GM12878 (cell line): ENCODE results near the gene POLR2L. TPM values are rescaled to one million over a fixed set of nuclear protein-coding genes. Genes with fewer than 3 reads are reported as not detected.

Source experiments
- ATAC-seq: fragments of 200-7000 bp; cut with Tn5 transposase; 3 replicates; pipeline ENCODE4 v1.9.1; 2020; ENCODE audit warnings: mild to moderate bottlenecking, moderate library complexity
- BruUV-seq: library from RNA; stranded (reverse); fragments of 400-500 nt; replicated peaks from 2 replicates; lab custom pipeline; 2021; lab: Mats Ljungman, UMichigan
- CTCF ChIA-PET: fragments of 300-600 bp; sonication (Branson Sonifier 250); formaldehyde crosslinking; extraction: SDS; loops from one replicate; lab custom pipeline; 2021; ENCODE audit warnings: inconsistent platforms; lab: Yijun Ruan, JAX
- POLR2A ChIA-PET: fragments of 350-600 bp; formaldehyde crosslinking; extraction: SDS; loops from one replicate; lab custom pipeline; 2021; ENCODE audit warnings: inconsistent platforms; lab: Charles Lee
- RAD21 ChIA-PET: fragments of 300-600 bp; sonication (Branson Sonifier 250); formaldehyde crosslinking; loops from one replicate; lab custom pipeline; 2023; ENCODE audit warnings: antibody characterized with exemption; ENCODE audit not compliant: unreplicated experiment; lab: Charles Lee
- SMC1A ChIA-PET: fragments of 300-600 bp; sonication (Branson Sonifier 250); formaldehyde crosslinking; loops from one replicate; lab custom pipeline; 2023; ENCODE audit not compliant: unreplicated experiment, uncharacterized antibody; lab: Charles Lee
- DNase-seq: peaks from one replicate; pipeline ENCODE4 v3.0.0-alpha.2; 2011; ENCODE audit warnings: low read depth, low spot score
- FAIRE-seq: peaks from 3 replicates; lab custom pipeline; 2011; peaks lifted over from hg19 to GRCh38; lab: Jason Lieb, UNC
- H2AFZ ChIP-seq: 2 replicates; pipeline ENCODE4 v1.6.0; 2011; ENCODE audit warnings: low read depth, low read length, control low read depth; ENCODE audit not compliant: control insufficient read depth
- H3K27ac ChIP-seq: 2 replicates; pipeline ENCODE4 v1.5.1; 2011; ENCODE audit warnings: control low read depth; ENCODE audit not compliant: control insufficient read depth, insufficient read depth
- H3K27me3 ChIP-seq, 2 experiments: replicated peaks in 1 of 2; 2 replicates each; pipeline versions ENCODE4 v1.6.0 to v1.6.1; 2011; ENCODE audit warnings: low read length in 1 of 2; ENCODE audit not compliant: control insufficient read depth in 2 of 2, insufficient read depth in 2 of 2
- H3K36me3 ChIP-seq, 2 experiments: 2 replicates each; pipeline ENCODE4 v1.5.1; 2011; ENCODE audit warnings: low read length in 1 of 2; ENCODE audit not compliant: control insufficient read depth in 2 of 2, insufficient read depth in 2 of 2
- H3K4me1 ChIP-seq: 2 replicates; pipeline ENCODE4 v1.6.1; 2011; ENCODE audit warnings: mild to moderate bottlenecking, low read length, moderate library complexity, mixed read lengths; ENCODE audit not compliant: control insufficient read depth, insufficient read depth
- H3K4me2 ChIP-seq: 2 replicates; pipeline ENCODE4 v1.6.0; 2011; ENCODE audit warnings: control low read depth; ENCODE audit not compliant: control insufficient read depth, insufficient read depth
- H3K4me3 ChIP-seq: fragments of 200-600 bp; sonication (generic); 2 replicates; pipeline ENCODE4 v1.5.1; 2016
- H3K79me2 ChIP-seq: 2 replicates; pipeline ENCODE4 v1.6.0; 2011; ENCODE audit warnings: low read length; ENCODE audit not compliant: control insufficient read depth, insufficient read depth
- H3K9ac ChIP-seq: 2 replicates; pipeline ENCODE4 v1.8.0; 2011; ENCODE audit warnings: low read length, control low read depth, mixed read lengths; ENCODE audit not compliant: control insufficient read depth, insufficient read depth
- H3K9me3 ChIP-seq: replicated peaks from 3 replicates; pipeline ENCODE4 v1.5.1; 2011; ENCODE audit warnings: mild to moderate bottlenecking, low read length; ENCODE audit not compliant: control insufficient read depth, insufficient read depth
- H4K20me1 ChIP-seq: 2 replicates; pipeline ENCODE4 v1.6.0; 2011; ENCODE audit not compliant: control insufficient read depth, insufficient read depth
- CHD1 ChIP-seq: IDR thresholded peaks from 2 replicates; pipeline ENCODE4 v1.6.1; 2012; ENCODE audit warnings: low read depth, low read length, improper control_type of control experiment
- CHD4 ChIP-seq: fragments of 200-600 bp; sonication (generic); IDR thresholded peaks from 2 replicates; pipeline ENCODE4 v1.6.1; 2016; ENCODE audit warnings: mild to moderate bottlenecking
- CREM ChIP-seq: IDR thresholded peaks from 2 replicates; pipeline ENCODE4 v1.6.1; 2014; ENCODE audit warnings: antibody characterized with exemption, low read depth
- ESRRA ChIP-seq: IDR thresholded peaks from 2 replicates; pipeline ENCODE4 v1.6.1; 2012; ENCODE audit warnings: mild to moderate bottlenecking, low read length, improper control_type of control experiment
- HCFC1 ChIP-seq: fragments of 150-350 bp; IDR thresholded peaks from 2 replicates; pipeline ENCODE4 v1.6.1; 2014; ENCODE audit warnings: low read length
- HDAC2 ChIP-seq: fragments of 200-600 bp; sonication (generic); IDR thresholded peaks from 2 replicates; pipeline ENCODE4 v1.6.1; 2017
- JUNB ChIP-seq: IDR thresholded peaks from 2 replicates; pipeline ENCODE4 v1.6.1; 2016; ENCODE audit warnings: antibody characterized with exemption, mild to moderate bottlenecking
- JUND ChIP-seq: IDR thresholded peaks from 2 replicates; pipeline ENCODE4 v1.6.1; 2012; ENCODE audit warnings: low read depth, mild to moderate bottlenecking, low read length, improper control_type of control experiment, moderate library complexity
- MXI1 ChIP-seq: fragments of 150-350 bp; IDR thresholded peaks from 2 replicates; pipeline ENCODE4 v1.6.1; 2011; ENCODE audit warnings: low read depth, mild to moderate bottlenecking, inconsistent platforms, low read length, improper control_type of control experiment
- RAD51 ChIP-seq: fragments of 450-650 bp; IDR thresholded peaks from 2 replicates; pipeline ENCODE4 v1.6.1; 2016; ENCODE audit warnings: moderate library complexity, mild to moderate bottlenecking, inconsistent platforms
- RCOR1 ChIP-seq: conservative IDR thresholded peaks from 2 replicates; pipeline ENCODE4 v1.6.1; 2012; ENCODE audit warnings: low read depth, low read length, improper control_type of control experiment
- RFX5 ChIP-seq: IDR thresholded peaks from 2 replicates; pipeline ENCODE4 v1.6.1; 2011; ENCODE audit warnings: low read depth, low read length, improper control_type of control experiment
- SIN3A ChIP-seq: IDR thresholded peaks from 2 replicates; pipeline ENCODE4 v1.6.1; 2012; ENCODE audit warnings: low read depth, low read length, improper control_type of control experiment
- SP1 ChIP-seq: IDR thresholded peaks from one replicate; pipeline ENCODE4 v1.6.1; 2011; ENCODE audit warnings: low read depth, low read length
- SUPT20H ChIP-seq: IDR thresholded peaks from 2 replicates; pipeline ENCODE4 v1.6.1; 2011; ENCODE audit warnings: low read depth, mild to moderate bottlenecking, low read length, moderate library complexity, borderline replicate concordance; ENCODE audit not compliant: control insufficient read depth
- TCF12 ChIP-seq: IDR thresholded peaks from 2 replicates; pipeline ENCODE4 v1.6.1; 2011; ENCODE audit warnings: low read depth, mild to moderate bottlenecking, low read length
- TCF3 ChIP-seq: IDR thresholded peaks from 2 replicates; pipeline ENCODE4 v1.6.1; 2012; ENCODE audit warnings: low read depth, mild to moderate bottlenecking, low read length, borderline replicate concordance; ENCODE audit not compliant: insufficient read depth
- YBX1 ChIP-seq: fragments of 450-650 bp; IDR thresholded peaks from 2 replicates; pipeline ENCODE4 v1.6.1; 2016; ENCODE audit warnings: antibody characterized with exemption
- ZNF622 ChIP-seq: fragments of 450-650 bp; IDR thresholded peaks from 2 replicates; pipeline ENCODE4 v1.6.1; 2017; ENCODE audit warnings: mild to moderate bottlenecking, inconsistent platforms
- WGBS: methylation state at CpG from one replicate; pipeline ENCODE4 v1.1.6; 2016; ENCODE audit warnings: low lambda C conversion rate; ENCODE audit not compliant: insufficient replicate concordance, insufficient coverage; ENCODE audit errors: missing lambda C conversion rate; 5-methylcytosine and 5-hydroxymethylcytosine counted together
- in situ Hi-C: fragments of 300-500 bp; cut with MboI; formaldehyde crosslinking; loops from 9 replicates; pipeline ENCODE4 v1.14.3; 2018; ENCODE audit warnings: mixed read lengths
- intact Hi-C: fragments of 100-400 bp; cut with micrococcal nuclease; formaldehyde crosslinking; loops from one replicate; pipeline ENCODE4 v1.14.2; 2022; ENCODE audit not compliant: unreplicated experiment
- polyA plus RNA-seq, 11 experiments: library from polyadenylated mRNA; depleted of rRNA in 4 of 11; unstranded in 6 of 11; stranded (reverse) in 5 of 11; fragments of >200 nt; fragmentation: Nextera tagmentation in 4 of 11; fragmentation: Illumina TruSeq in 1 of 11; extraction: Ambion mirVana in 4 of 11; extraction: Trizol in 1 of 11; gene quantifications; 1 replicate in 1 of 11; 2 replicates in 10 of 11; pipeline versions ENCODE4 v1.2.1 to v1.2.3, GENCODE V29; 2011 to 2016; ENCODE audit warnings: inconsistent platforms in 2 of 11, missing spikeins in 2 of 11, low read depth in 1 of 11
- total RNA-seq, 4 experiments: library from RNA; depleted of rRNA in 3 of 4; stranded (reverse); fragments of >200 nt in 3 of 4; fragmentation: Illumina TruSeq in 1 of 4; extraction: Trizol in 1 of 4; gene quantifications; 2 replicates each; pipeline versions ENCODE4 v1.2.1 to v1.2.3, GENCODE V29; 2013 to 2021
- TF ChIP-seq, protein P1 (sequence below): fragments of 450-650 bp; IDR thresholded peaks from 2 replicates; pipeline ENCODE4 v1.6.1; 2017; ENCODE audit warnings: mild to moderate bottlenecking, moderate library complexity

POLR2L gene
- total and polyA plus RNA-seq, 10 of the 15 experiments (the other 5 are each of a cell fraction or from before 2014, with no cell fraction given): 23.1 to 497 (median 125) TPM

DNA sequence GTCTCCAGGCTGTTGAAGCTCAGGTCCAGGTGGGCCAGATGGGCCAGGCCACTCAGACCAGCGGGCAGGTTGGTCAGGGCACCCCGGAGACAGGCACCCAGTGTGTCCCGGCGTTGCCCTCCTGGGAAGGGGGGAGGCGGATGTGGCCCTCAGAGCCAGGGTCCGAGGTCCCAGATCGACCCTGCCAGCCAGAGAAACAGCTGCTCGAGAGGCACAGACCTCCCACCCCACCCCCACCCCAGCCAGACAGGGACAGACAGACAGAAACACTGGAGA is 38.9 kb downstream of the POLR2L start:
- Histone ChIP-seq H3K79me2 (peaks cover 13% of the 10 kb centered on the region), H3K27me3 (no peaks in the 10 kb centered on the region), H3K36me3 (peaks cover 0 to 10% of the 10 kb centered on the region in 2 experiments; a peak in 2 of 4 replicates), H4K20me1 (no peaks in the 10 kb centered on the region), H3K4me2 (peak overlapping the region; percentile 95), H3K4me1 (peaks cover 12% of the 10 kb centered on the region), H3K27ac (no peak overlapping the region), H3K4me3 (no peak overlapping the region; the same call in 1 of the 2 replicates), H2AFZ (no peak overlapping the region), H3K9ac (peak overlapping the region; percentile 90; the same call in 1 of the 2 replicates), H3K9me3 (no peaks in the 10 kb centered on the region)
- 92% methylated on average over 8 of the region's 8 CpGs for WGBS
- BruUV-seq: no TSS peak
- DNase-seq: no peak
- intact Hi-C loops (no loop called here), in situ Hi-C loops (loop anchor here (25.0 kb wide), 1 partner anchor 1584 kb away; the partner anchor contains the start of gene CD81)
- SMC1A ChIA-PET: no interaction called here
- RAD21 ChIA-PET: no interaction called here
- no peak for FAIRE-seq
- no peak for TF ChIP-seq CHD1
- no peak for TF ChIP-seq SP1
- TF ChIP-seq CHD4: no peak
- TF ChIP-seq, protein P1, sequence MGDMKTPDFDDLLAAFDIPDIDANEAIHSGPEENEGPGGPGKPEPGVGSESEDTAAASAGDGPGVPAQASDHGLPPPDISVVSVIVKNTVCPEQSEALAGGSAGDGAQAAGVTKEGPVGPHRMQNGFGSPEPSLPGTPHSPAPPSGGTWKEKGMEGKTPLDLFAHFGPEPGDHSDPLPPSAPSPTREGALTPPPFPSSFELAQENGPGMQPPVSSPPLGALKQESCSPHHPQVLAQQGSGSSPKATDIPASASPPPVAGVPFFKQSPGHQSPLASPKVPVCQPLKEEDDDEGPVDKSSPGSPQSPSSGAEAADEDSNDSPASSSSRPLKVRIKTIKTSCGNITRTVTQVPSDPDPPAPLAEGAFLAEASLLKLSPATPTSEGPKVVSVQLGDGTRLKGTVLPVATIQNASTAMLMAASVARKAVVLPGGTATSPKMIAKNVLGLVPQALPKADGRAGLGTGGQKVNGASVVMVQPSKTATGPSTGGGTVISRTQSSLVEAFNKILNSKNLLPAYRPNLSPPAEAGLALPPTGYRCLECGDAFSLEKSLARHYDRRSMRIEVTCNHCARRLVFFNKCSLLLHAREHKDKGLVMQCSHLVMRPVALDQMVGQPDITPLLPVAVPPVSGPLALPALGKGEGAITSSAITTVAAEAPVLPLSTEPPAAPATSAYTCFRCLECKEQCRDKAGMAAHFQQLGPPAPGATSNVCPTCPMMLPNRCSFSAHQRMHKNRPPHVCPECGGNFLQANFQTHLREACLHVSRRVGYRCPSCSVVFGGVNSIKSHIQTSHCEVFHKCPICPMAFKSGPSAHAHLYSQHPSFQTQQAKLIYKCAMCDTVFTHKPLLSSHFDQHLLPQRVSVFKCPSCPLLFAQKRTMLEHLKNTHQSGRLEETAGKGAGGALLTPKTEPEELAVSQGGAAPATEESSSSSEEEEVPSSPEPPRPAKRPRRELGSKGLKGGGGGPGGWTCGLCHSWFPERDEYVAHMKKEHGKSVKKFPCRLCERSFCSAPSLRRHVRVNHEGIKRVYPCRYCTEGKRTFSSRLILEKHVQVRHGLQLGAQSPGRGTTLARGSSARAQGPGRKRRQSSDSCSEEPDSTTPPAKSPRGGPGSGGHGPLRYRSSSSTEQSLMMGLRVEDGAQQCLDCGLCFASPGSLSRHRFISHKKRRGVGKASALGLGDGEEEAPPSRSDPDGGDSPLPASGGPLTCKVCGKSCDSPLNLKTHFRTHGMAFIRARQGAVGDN: no peak
- no peak for TF ChIP-seq RCOR1
- TF ChIP-seq CREM: no peak
- TF ChIP-seq TCF3: no peak
- no peak for TF ChIP-seq RFX5
- no peak for TF ChIP-seq TCF12
- TF ChIP-seq ZNF622: no peak
- TF ChIP-seq RAD51: no peak
- no peak for TF ChIP-seq MXI1
- no peak for TF ChIP-seq HDAC2
- TF ChIP-seq YBX1: no peak
- no peak for TF ChIP-seq JUND
- TF ChIP-seq SIN3A: no peak
- no peak for TF ChIP-seq SUPT20H
- no peak for TF ChIP-seq JUNB
- no peak for TF ChIP-seq HCFC1
- no peak for TF ChIP-seq ESRRA
- CTCF ChIA-PET: no interaction called here
- no peak for ATAC-seq
- POLR2A ChIA-PET: interaction anchor here (2.7 kb wide), 1 partner anchor 16 kb away, joined by 9 read pairs; the partner anchor contains the start of gene PNPLA2
